PC-9 (cell line): ENCODE data around the gene NOX3.

Experiments used
- CTCF ChIP-seq: fragments of 200-600 bp; sonication (generic); conservative IDR thresholded peaks from 2 replicates; pipeline ENCODE4 v1.6.1; 2017; ENCODE audit warnings: mixed run types, antibody characterized with exemption, mild to moderate bottlenecking, moderate library complexity
- EZH2 ChIP-seq: fragments of 200-600 bp; sonication (generic); IDR thresholded peaks from 2 replicates; pipeline ENCODE4 v1.8.0; 2017; ENCODE audit warnings: antibody characterized with exemption, low read depth

GRCh38 chr6:155375801-155376200 lies 79.8 kb downstream of the NOX3 start:
- TF ChIP-seq CTCF (no peak), EZH2 (no peak)
